OCI-LY3 (cell line): ENCODE data around the gene HDAC3.

Source experiments
- EZH2phosphoT487 ChIP-seq: fragments of 200-600 bp; shearing (Covaris generic); IDR thresholded peaks from 2 replicates; pipeline ENCODE4 v1.6.1; 2018; ENCODE audit warnings: antibody characterized with exemption, mixed run types, low read depth
- TF ChIP-seq, protein P1 (sequence below): fragments of 200-600, 300-600 bp; sonication (generic); IDR thresholded peaks from 2 replicates; pipeline ENCODE4 v1.5.1; 2014; ENCODE audit warnings: antibody characterized with exemption, low read length, low read depth

DNA sequence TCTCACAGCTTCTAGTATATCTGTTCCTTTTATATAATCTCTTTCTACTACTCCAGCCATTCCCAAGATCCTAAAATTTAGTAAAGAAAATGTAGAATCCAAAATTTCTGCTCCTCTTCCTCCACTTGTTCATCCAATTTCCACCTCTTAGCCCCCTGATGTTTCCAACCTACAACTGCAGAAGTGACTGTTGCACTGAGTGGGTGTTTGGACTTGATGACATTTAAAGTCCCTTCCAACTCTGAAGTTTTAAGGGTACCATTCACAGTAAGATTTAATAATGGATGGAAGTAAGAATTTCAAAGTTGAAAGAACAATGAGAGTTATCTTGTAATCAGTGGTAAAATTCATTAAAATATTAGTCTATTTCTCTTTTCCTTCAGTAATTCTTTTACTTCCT, 23.3 kb downstream of the HDAC3 start:
- TF ChIP-seq, protein P1, sequence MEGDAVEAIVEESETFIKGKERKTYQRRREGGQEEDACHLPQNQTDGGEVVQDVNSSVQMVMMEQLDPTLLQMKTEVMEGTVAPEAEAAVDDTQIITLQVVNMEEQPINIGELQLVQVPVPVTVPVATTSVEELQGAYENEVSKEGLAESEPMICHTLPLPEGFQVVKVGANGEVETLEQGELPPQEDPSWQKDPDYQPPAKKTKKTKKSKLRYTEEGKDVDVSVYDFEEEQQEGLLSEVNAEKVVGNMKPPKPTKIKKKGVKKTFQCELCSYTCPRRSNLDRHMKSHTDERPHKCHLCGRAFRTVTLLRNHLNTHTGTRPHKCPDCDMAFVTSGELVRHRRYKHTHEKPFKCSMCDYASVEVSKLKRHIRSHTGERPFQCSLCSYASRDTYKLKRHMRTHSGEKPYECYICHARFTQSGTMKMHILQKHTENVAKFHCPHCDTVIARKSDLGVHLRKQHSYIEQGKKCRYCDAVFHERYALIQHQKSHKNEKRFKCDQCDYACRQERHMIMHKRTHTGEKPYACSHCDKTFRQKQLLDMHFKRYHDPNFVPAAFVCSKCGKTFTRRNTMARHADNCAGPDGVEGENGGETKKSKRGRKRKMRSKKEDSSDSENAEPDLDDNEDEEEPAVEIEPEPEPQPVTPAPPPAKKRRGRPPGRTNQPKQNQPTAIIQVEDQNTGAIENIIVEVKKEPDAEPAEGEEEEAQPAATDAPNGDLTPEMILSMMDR, result no peak
- TF ChIP-seq EZH2phosphoT487, result no peak
